CD4-positive, alpha-beta memory T cell (primary cell): ENCODE results near the gene TMEM175. TPM values are rescaled to one million over a fixed set of nuclear protein-coding genes. Genes with fewer than 3 reads are reported as not detected.
"Not testable (repeated sequence)": the region's sequence is repeated elsewhere in the genome, so short reads cannot be mapped to it uniquely, and the experiment has no call there.

Experiments
- CTCF ChIA-PET: fragments of 350-600 bp; sonication (Branson Sonifier 250); formaldehyde crosslinking; loops from one replicate; lab custom pipeline; 2021; ENCODE audit warnings: inconsistent platforms; ENCODE audit not compliant: partially characterized antibody; lab: Charles Lee
- POLR2A ChIA-PET: fragments of 350-600 bp; sonication (Branson Sonifier 250); formaldehyde crosslinking; loops from one replicate; lab custom pipeline; 2021; ENCODE audit not compliant: partially characterized antibody; lab: Charles Lee
- DNase-seq, 5 donors: peaks; one replicate each; pipeline versions ENCODE4 v3.0.0 to v3.0.0-alpha.2; 2020 to 2022; ENCODE audit warnings: mixed read lengths in 1 of 5
- H3K27ac ChIP-seq: one replicate; pipeline ENCODE4 v1.7.0; 2013; ENCODE audit warnings: low read depth, low read length
- H3K27me3 ChIP-seq: 2 replicates; pipeline ENCODE4 v1.7.0; 2013; ENCODE audit warnings: mild to moderate bottlenecking, low read length, moderate library complexity; ENCODE audit not compliant: insufficient read depth
- H3K36me3 ChIP-seq: 2 replicates; pipeline ENCODE4 v1.7.0; 2013; ENCODE audit warnings: mild to moderate bottlenecking, low read length, moderate library complexity; ENCODE audit not compliant: insufficient read depth
- H3K4me1 ChIP-seq: 2 replicates; pipeline ENCODE4 v1.7.0; 2013; ENCODE audit warnings: mild to moderate bottlenecking, low read length, moderate library complexity; ENCODE audit not compliant: insufficient read depth
- H3K4me3 ChIP-seq, 2 donors: one replicate each; pipeline ENCODE4 v1.7.0; 2013; ENCODE audit warnings: low read length in 2 of 2, mild to moderate bottlenecking in 1 of 2
- H3K9me3 ChIP-seq, 2 donors: one replicate each; pipeline ENCODE4 v1.7.0; 2013; ENCODE audit warnings: low read length in 2 of 2, control low read depth in 1 of 2; ENCODE audit not compliant: control insufficient read depth in 1 of 2
- H3K27ac Mint-ChIP-seq, 7 donors: one replicate each; pipeline ENCODE4 v1.8.0; 2020 to 2021; ENCODE audit warnings: mixed read lengths in 7 of 7, mild to moderate bottlenecking in 6 of 7, inconsistent platforms in 3 of 7, moderate library complexity in 3 of 7
- H3K27me3 Mint-ChIP-seq, 2 donors: one replicate each; pipeline ENCODE4 v1.8.0; 2020 to 2021; ENCODE audit warnings: mixed read lengths in 2 of 2
- H3K36me3 Mint-ChIP-seq, 2 donors: one replicate each; pipeline ENCODE4 v1.8.0; 2020 to 2021; ENCODE audit warnings: mixed read lengths in 2 of 2, inconsistent platforms in 1 of 2, mild to moderate bottlenecking in 1 of 2
- H3K4me1 Mint-ChIP-seq, 4 donors: one replicate each; pipeline ENCODE4 v1.8.0; 2020 to 2021; ENCODE audit warnings: mixed read lengths in 4 of 4, mild to moderate bottlenecking in 1 of 4
- H3K4me3 Mint-ChIP-seq, 8 donors: one replicate each; pipeline ENCODE4 v1.8.0; 2020 to 2021; ENCODE audit warnings: mixed read lengths in 8 of 8, mild to moderate bottlenecking in 7 of 8, moderate library complexity in 6 of 8, inconsistent platforms in 3 of 8
- H3K9me3 Mint-ChIP-seq, 8 donors: one replicate each; pipeline ENCODE4 v1.8.0; 2020 to 2021; ENCODE audit warnings: mixed read lengths in 8 of 8, mild to moderate bottlenecking in 5 of 8, inconsistent platforms in 3 of 8, moderate library complexity in 1 of 8
- intact Hi-C: fragments of 100-400 bp; cut with micrococcal nuclease; formaldehyde crosslinking; loops from one replicate; pipeline ENCODE4 v1.15.1; 2023
- polyA plus RNA-seq, 2 donors: library from polyadenylated mRNA; unstranded; fragments of 300-500 nt; fragmentation: Illumina TruSeq; gene quantifications; one replicate each; pipeline ENCODE4 v1.2.3, GENCODE V29; 2021
- total RNA-seq, 2 experiments: library from RNA; stranded (reverse); gene quantifications; one replicate each; pipeline ENCODE4 v1.2.3, GENCODE V29; 2021

TMEM175 gene
- total and polyA plus RNA-seq, 4 experiments from 2014 or later: 11.5 to 52.3 (median 31.3) TPM

GRCh38 chr4:932713-933070 lies 432 bp downstream of the TMEM175 start:
- no peaks in the 10 kb centered on the region for H3K27me3 ChIP-seq
- intact Hi-C loops: loop anchor here (1.0 to 5.0 kb wide), 6 partner anchors 41 to 690 kb away; partner anchors contain the start of genes ATP5ME, DGKQ, IDUA and MYL5
- no peaks in the 10 kb centered on the region for H3K36me3 ChIP-seq
- Mint-ChIP-seq H3K27ac (peak overlapping the region; percentile 90 to 99 (median 97)), H3K9me3 (no peaks in the 10 kb centered on the region), H3K36me3 (peaks cover 0 to 14% of the 10 kb centered on the region in 2 donors), H3K4me3 (peak overlapping the region; percentile 91 to 99 (median 95)), H3K4me1 (peaks cover 27 to 48% (median 37%) of the 10 kb centered on the region in 4 donors), H3K27me3 (no peaks in the 10 kb centered on the region)
- ChIA-PET POLR2A (interaction anchor here (1.0 to 2.6 kb wide), 15 partner anchors 9 to 647 kb away, joined by 3 to 27 read pairs (median 5); partner anchors contain the start of genes ATP5ME, DGKQ, FGFRL1 and IDUA), CTCF (interaction anchor here (0.8 to 1.3 kb wide), 4 partner anchors 55 to 191 kb away, joined by 3 to 5 read pairs (median 3); partner anchors contain the start of gene IDUA)
- no peaks in the 10 kb centered on the region for H3K9me3 ChIP-seq
- H3K27ac ChIP-seq: peak overlapping the region; percentile 99
- DNase-seq: no peak
- H3K4me1 ChIP-seq: peaks cover 44% of the 10 kb centered on the region
- H3K4me3 ChIP-seq: peak overlapping the region; percentile 82 to 94

GRCh38 chr4:939508-939907 lies 7.2 kb downstream of the TMEM175 start:
- H3K9me3 ChIP-seq, H3K4me3 Mint-ChIP-seq, H3K27me3 ChIP-seq, H3K9me3 Mint-ChIP-seq, H3K36me3 Mint-ChIP-seq, H3K27ac Mint-ChIP-seq, H3K4me3 ChIP-seq, H3K4me1 Mint-ChIP-seq, H3K4me1 ChIP-seq, H3K36me3 ChIP-seq, CTCF ChIA-PET, H3K27ac ChIP-seq, H3K27me3 Mint-ChIP-seq, POLR2A ChIA-PET, DNase-seq, intact Hi-C loops: not testable (repeated sequence)

DNA sequence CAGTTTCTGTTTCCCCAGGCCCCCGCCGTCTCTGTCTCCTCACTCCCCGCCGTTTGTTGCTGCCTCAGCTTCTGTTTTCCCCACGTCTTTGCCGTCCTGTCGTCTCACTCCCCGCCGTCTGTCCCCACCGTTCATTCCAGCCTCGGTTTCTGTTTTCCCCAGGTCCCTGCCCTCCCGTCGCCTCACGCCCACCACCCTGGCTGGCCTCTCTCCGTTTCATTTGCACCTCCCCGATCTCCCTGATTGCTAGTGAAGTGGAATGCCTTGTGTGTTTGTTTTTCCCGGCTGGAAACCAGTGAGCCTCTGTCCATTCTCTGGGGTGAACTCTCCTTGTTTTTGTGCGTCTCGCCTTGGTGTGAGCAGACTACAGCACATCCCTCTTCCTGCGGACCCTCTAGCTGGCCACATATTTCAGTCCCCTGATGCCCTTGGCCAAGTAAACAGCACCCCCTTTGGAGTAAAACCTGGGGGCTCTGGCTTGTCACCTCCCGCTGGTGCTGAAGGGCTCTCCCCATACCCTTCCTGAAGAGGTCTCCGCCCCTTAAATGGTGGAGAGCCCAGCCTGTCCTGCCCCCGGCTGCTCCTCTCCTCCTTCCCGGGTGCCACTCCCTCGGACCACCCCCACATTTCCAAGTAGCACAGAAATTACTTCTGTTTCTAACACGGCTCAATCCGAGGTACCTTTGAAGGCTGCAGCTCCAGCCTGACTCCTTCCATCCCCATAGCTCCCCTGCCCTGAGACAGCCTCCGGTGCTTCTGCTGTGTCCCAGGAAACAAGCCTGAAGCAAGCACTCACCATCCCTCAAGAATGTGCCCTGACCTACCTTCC lies 13.2 kb downstream of the TMEM175 start:
- Mint-ChIP-seq H3K4me3 (no peak overlapping the region), H3K36me3 (peaks cover 0 to 4% of the 10 kb centered on the region in 2 donors), H3K4me1 (peaks cover 0 to 4% (median 2%) of the 10 kb centered on the region in 4 donors), H3K27me3 (no peaks in the 10 kb centered on the region), H3K9me3 (no peaks in the 10 kb centered on the region), H3K27ac (no peak overlapping the region)
- ChIA-PET POLR2A (no interaction called here), CTCF (no interaction called here)
- H3K9me3 ChIP-seq: no peaks in the 10 kb centered on the region
- H3K27me3 ChIP-seq: no peaks in the 10 kb centered on the region
- no peak for DNase-seq
- no peaks in the 10 kb centered on the region for H3K4me1 ChIP-seq
- intact Hi-C loops: no loop called here
- H3K36me3 ChIP-seq: no peaks in the 10 kb centered on the region
- no peak overlapping the region for H3K4me3 ChIP-seq
- no peak overlapping the region for H3K27ac ChIP-seq

DNA sequence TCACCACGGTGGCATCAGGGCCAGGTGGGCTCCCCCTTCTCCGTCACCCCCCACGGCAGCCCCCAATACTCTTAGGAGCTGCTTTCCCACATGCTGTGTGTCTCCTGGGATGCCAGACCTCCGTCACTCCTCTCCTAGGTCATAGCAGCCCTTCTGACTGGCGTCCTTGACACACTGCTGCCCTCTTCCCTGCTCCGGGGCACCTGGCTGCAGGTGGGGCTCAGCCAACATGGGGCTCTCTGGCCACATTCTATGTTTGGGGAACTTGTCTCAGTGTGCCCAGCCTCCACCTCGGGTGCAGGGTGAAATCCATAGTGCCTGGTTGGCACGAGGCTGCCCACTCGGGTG lies 13.8 kb downstream of the TMEM175 start:
- H3K4me3 Mint-ChIP-seq: no peak overlapping the region
- no peaks in the 10 kb centered on the region for H3K27me3 Mint-ChIP-seq
- no peaks in the 10 kb centered on the region for H3K4me1 ChIP-seq
- H3K27ac ChIP-seq: no peak overlapping the region
- peaks cover 0 to 4% of the 10 kb centered on the region in 2 donors for H3K36me3 Mint-ChIP-seq
- POLR2A ChIA-PET: no interaction called here
- no peaks in the 10 kb centered on the region for H3K36me3 ChIP-seq
- no peaks in the 10 kb centered on the region for H3K27me3 ChIP-seq
- no peak for DNase-seq
- no peaks in the 10 kb centered on the region for H3K9me3 Mint-ChIP-seq
- H3K9me3 ChIP-seq: no peaks in the 10 kb centered on the region
- no peak overlapping the region for H3K27ac Mint-ChIP-seq
- H3K4me3 ChIP-seq: no peak overlapping the region
- intact Hi-C loops: no loop called here
- CTCF ChIA-PET: no interaction called here
- peaks cover 0 to 4% (median 2%) of the 10 kb centered on the region in 4 donors for H3K4me1 Mint-ChIP-seq

DNA sequence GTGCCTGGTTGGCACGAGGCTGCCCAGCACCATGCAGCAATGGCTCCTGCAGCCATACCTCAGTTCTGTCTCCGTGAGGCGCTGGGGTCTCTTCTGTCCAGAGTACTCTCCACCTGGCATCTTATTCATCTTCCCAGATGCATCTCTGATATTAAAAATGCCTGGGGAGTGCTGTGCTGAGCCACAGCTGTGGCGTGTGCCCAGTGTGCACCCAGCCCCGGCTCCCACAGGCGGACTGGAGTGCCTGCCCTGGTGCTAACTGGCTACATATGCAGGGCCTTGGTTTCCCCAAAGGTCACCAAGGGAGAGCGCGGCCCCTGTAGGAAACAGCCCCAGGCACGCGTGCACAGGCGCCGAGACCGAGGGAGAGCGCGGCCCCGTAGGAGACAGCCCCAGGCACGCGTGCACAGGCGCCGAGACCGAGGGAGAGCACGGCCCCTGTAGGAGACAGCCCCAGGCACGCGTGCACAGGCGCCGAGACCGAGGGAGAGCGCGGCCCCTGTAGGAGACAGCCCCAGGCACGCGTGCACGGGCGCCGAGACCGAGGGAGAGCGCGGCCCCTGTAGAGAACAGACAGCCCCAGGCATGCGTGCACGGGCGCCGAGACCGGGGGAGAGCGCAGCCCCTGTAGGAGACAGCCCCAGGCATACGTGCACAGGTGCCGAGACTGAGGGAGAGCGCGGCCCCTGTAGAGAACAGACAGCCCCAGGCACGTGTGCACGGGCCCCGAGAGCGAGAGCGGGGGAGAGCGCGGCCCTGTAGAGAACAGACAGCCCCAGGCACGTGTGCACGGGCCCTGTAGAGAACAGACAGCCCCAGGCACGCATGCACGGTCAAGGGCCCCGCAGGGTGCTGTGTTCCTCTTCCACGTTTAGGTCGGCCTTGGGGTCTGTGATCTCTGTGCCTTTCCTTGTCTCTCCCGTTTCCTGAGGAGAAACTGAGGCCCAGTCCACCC lies 14.5 kb downstream of the TMEM175 start:
- no peak overlapping the region for H3K4me3 Mint-ChIP-seq
- POLR2A ChIA-PET: no interaction called here
- H3K4me3 ChIP-seq: no peak overlapping the region
- H3K27me3 Mint-ChIP-seq: no peaks in the 10 kb centered on the region
- H3K36me3 Mint-ChIP-seq: peaks cover 0 to 4% of the 10 kb centered on the region in 2 donors
- no peak overlapping the region for H3K27ac Mint-ChIP-seq
- intact Hi-C loops: no loop called here
- no peaks in the 10 kb centered on the region for H3K9me3 ChIP-seq
- peaks cover 0 to 4% (median 2%) of the 10 kb centered on the region in 4 donors for H3K4me1 Mint-ChIP-seq
- DNase-seq: no peak
- no peaks in the 10 kb centered on the region for H3K36me3 ChIP-seq
- H3K27me3 ChIP-seq: no peaks in the 10 kb centered on the region
- CTCF ChIA-PET: no interaction called here
- no peaks in the 10 kb centered on the region for H3K9me3 Mint-ChIP-seq
- no peak overlapping the region for H3K27ac ChIP-seq
- no peaks in the 10 kb centered on the region for H3K4me1 ChIP-seq

DNA sequence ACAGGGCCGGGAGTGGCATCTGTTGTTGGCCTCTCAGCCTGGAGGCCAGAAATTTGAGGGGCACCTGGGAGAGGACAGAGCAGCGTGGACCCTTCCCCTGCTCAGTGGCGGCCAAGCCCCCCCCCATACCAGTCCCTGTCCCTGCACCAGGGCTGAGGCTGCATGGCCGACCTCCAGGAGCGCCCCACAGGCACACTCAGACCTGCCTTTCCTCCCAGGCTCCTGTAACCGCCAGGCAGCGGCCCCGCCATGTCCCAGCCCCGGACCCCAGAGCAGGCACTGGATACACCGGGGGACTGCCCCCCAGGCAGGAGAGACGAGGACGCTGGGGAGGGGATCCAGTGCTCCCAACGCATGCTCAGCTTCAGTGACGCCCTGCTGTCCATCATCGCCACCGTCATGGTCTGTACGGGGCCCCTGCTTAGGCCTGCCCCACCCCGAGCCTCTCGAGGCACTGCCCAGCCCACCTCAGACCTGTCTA lies 15.3 kb downstream of the TMEM175 start:
- POLR2A ChIA-PET: interaction anchor here (1.0 kb wide), 1 partner anchor 15 kb away, joined by 3 read pairs; the partner anchor contains the start of genes GAK and TMEM175
- Mint-ChIP-seq H3K4me3 (no peak overlapping the region), H3K27me3 (no peaks in the 10 kb centered on the region), H3K36me3 (peaks cover 0 to 8% of the 10 kb centered on the region in 2 donors), H3K4me1 (peaks cover 0 to 4% (median 2%) of the 10 kb centered on the region in 4 donors), H3K9me3 (no peaks in the 10 kb centered on the region), H3K27ac (no peak overlapping the region)
- Histone ChIP-seq H3K4me1 (no peaks in the 10 kb centered on the region), H3K9me3 (no peaks in the 10 kb centered on the region), H3K4me3 (no peak overlapping the region), H3K27me3 (no peaks in the 10 kb centered on the region), H3K27ac (no peak overlapping the region), H3K36me3 (no peaks in the 10 kb centered on the region)
- intact Hi-C loops: no loop called here
- CTCF ChIA-PET: no interaction called here
- no peak for DNase-seq
